Transverse colon (tissue), 4 donors: ENCODE measurements around the gene MIGA1.

Experiments
- CTCF ChIP-seq, 5 experiments: fragments of 200-600 bp in 3 of 5; fragments of 450-650 bp in 2 of 5; sonication (generic) in 3 of 5; IDR thresholded peaks; 1 replicate in 2 of 5; 2 replicates in 3 of 5; pipeline ENCODE4 v1.5.1; 2016 to 2017; ENCODE audit warnings: antibody characterized with exemption in 5 of 5, inconsistent platforms in 3 of 5, mild to moderate bottlenecking in 2 of 5, moderate library complexity in 1 of 5
- POLR2A ChIP-seq: fragments of 450-650 bp; IDR thresholded peaks from one replicate; pipeline ENCODE4 v1.6.1; 2016; ENCODE audit warnings: antibody characterized with exemption, mild to moderate bottlenecking, moderate library complexity
- POLR2AphosphoS5 ChIP-seq, 3 donors: sonication (generic); formaldehyde crosslinking; IDR thresholded peaks; one replicate each; pipeline ENCODE4 v1.6.1; 2016; ENCODE audit warnings: antibody characterized with exemption in 3 of 3

- TF ChIP-seq CTCF (IDR thresholded peaks at IDR 0.05) (no peak), POLR2AphosphoS5 (IDR thresholded peaks at IDR 0.05) (no peak), POLR2A (no peak)
Measured at GRCh38 chr1:77906019-77906545, 126.6 kb downstream of the MIGA1 start.
